ENCODE data around the gene MBNL1.

DNA sequence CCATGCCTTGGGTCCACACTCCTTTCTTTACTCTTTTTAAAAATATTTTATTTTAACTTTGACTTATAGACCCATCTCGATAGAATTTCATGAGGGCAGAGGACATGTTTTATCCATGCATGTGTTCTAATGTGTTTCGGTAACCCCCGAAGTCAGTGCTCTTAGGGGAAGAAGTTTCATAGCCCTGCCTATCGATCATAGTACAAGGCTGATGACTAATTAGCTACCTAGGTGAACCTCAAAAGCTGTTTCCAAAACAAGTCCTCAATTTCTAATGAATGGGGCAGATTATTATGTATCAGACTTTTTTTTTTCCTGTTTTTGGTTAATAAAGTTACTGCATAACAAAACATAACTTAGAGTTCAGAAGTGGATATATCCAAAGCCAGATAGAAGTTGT, 82.0 kb downstream of the MBNL1 start:
- TF ChIP-seq, protein P1, sequence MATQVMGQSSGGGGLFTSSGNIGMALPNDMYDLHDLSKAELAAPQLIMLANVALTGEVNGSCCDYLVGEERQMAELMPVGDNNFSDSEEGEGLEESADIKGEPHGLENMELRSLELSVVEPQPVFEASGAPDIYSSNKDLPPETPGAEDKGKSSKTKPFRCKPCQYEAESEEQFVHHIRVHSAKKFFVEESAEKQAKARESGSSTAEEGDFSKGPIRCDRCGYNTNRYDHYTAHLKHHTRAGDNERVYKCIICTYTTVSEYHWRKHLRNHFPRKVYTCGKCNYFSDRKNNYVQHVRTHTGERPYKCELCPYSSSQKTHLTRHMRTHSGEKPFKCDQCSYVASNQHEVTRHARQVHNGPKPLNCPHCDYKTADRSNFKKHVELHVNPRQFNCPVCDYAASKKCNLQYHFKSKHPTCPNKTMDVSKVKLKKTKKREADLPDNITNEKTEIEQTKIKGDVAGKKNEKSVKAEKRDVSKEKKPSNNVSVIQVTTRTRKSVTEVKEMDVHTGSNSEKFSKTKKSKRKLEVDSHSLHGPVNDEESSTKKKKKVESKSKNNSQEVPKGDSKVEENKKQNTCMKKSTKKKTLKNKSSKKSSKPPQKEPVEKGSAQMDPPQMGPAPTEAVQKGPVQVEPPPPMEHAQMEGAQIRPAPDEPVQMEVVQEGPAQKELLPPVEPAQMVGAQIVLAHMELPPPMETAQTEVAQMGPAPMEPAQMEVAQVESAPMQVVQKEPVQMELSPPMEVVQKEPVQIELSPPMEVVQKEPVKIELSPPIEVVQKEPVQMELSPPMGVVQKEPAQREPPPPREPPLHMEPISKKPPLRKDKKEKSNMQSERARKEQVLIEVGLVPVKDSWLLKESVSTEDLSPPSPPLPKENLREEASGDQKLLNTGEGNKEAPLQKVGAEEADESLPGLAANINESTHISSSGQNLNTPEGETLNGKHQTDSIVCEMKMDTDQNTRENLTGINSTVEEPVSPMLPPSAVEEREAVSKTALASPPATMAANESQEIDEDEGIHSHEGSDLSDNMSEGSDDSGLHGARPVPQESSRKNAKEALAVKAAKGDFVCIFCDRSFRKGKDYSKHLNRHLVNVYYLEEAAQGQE (IDR thresholded peaks at IDR 0.05): no peak
- TF ChIP-seq, protein P2, sequence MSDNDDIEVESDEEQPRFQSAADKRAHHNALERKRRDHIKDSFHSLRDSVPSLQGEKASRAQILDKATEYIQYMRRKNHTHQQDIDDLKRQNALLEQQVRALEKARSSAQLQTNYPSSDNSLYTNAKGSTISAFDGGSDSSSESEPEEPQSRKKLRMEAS (IDR thresholded peaks at IDR 0.05): no peak
- TF ChIP-seq, protein P3, sequence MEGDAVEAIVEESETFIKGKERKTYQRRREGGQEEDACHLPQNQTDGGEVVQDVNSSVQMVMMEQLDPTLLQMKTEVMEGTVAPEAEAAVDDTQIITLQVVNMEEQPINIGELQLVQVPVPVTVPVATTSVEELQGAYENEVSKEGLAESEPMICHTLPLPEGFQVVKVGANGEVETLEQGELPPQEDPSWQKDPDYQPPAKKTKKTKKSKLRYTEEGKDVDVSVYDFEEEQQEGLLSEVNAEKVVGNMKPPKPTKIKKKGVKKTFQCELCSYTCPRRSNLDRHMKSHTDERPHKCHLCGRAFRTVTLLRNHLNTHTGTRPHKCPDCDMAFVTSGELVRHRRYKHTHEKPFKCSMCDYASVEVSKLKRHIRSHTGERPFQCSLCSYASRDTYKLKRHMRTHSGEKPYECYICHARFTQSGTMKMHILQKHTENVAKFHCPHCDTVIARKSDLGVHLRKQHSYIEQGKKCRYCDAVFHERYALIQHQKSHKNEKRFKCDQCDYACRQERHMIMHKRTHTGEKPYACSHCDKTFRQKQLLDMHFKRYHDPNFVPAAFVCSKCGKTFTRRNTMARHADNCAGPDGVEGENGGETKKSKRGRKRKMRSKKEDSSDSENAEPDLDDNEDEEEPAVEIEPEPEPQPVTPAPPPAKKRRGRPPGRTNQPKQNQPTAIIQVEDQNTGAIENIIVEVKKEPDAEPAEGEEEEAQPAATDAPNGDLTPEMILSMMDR (IDR thresholded peaks at IDR 0.05; ENCODE audit: low read depth, low read length, missing input control): no peak
- TF ChIP-seq, protein P4, sequence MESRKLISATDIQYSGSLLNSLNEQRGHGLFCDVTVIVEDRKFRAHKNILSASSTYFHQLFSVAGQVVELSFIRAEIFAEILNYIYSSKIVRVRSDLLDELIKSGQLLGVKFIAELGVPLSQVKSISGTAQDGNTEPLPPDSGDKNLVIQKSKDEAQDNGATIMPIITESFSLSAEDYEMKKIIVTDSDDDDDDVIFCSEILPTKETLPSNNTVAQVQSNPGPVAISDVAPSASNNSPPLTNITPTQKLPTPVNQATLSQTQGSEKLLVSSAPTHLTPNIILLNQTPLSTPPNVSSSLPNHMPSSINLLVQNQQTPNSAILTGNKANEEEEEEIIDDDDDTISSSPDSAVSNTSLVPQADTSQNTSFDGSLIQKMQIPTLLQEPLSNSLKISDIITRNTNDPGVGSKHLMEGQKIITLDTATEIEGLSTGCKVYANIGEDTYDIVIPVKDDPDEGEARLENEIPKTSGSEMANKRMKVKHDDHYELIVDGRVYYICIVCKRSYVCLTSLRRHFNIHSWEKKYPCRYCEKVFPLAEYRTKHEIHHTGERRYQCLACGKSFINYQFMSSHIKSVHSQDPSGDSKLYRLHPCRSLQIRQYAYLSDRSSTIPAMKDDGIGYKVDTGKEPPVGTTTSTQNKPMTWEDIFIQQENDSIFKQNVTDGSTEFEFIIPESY (IDR thresholded peaks at IDR 0.05): no peak
- TF ChIP-seq TAF1 (conservative IDR thresholded peaks at IDR 0.05) (no peak), YY1 (IDR thresholded peaks at IDR 0.05) (no peak), JUND (IDR thresholded peaks at IDR 0.05) (no peak), FOXA1 (IDR thresholded peaks at IDR 0.05) (no peak), SP1 (IDR thresholded peaks at IDR 0.05) (no peak), RXRA (IDR thresholded peaks at IDR 0.05) (no peak)

Measured in liver (tissue), 3 donors.